D721Med (cell line): ENCODE results near the gene ERC2.

Experiments
- DNase-seq: peaks from one replicate; pipeline ENCODE4 v3.0.0; 2011; ENCODE audit warnings: low spot score; ENCODE audit not compliant: insufficient read length
- FAIRE-seq: peaks from 2 replicates; lab custom pipeline; 2011; peaks lifted over from hg19 to GRCh38; lab: Jason Lieb, UNC
- CTCF ChIP-seq: IDR thresholded peaks from 2 replicates; pipeline ENCODE4 v1.5.1; 2012; ENCODE audit warnings: mild to moderate bottlenecking, control low read depth; ENCODE audit not compliant: insufficient read depth; ENCODE audit errors: missing control alignments

Gene ERC2

GRCh38 chr3:55936549-55937052 is 531.7 kb downstream of the ERC2 start:
- DNase-seq (no peak), FAIRE-seq (no peak)
- no peak for TF ChIP-seq CTCF

- no peak for TF ChIP-seq CTCF
- FAIRE-seq: no peak
- DNase-seq: no peak
Measured at GRCh38 chr3:55935241-55935640, 533.0 kb downstream of the ERC2 start.

GRCh38 chr3:55934771-55935170 is 533.5 kb downstream of the ERC2 start:
- TF ChIP-seq CTCF: no peak
- no peak for DNase-seq
- no peak for FAIRE-seq

GRCh38 chr3:55929154-55929869 is 539.0 kb downstream of the ERC2 start:
- FAIRE-seq: no peak
- no peak for DNase-seq
- TF ChIP-seq CTCF: no peak

GRCh38 chr3:55923626-55924025 is 544.6 kb downstream of the ERC2 start:
- FAIRE-seq (no peak), DNase-seq (no peak)
- TF ChIP-seq CTCF: no peak

GRCh38 chr3:55923207-55923606 is 545.1 kb downstream of the ERC2 start:
- TF ChIP-seq CTCF: no peak
- FAIRE-seq (no peak), DNase-seq (no peak)

- DNase-seq (no peak), FAIRE-seq (no peak)
- TF ChIP-seq CTCF: no peak
Measured at GRCh38 chr3:55912880-55913279, 555.4 kb downstream of the ERC2 start.
